Progenitor cell of endocrine pancreas (in vitro differentiated cells): ENCODE measurements around the gene LRP1B. TPM values are rescaled to one million over a fixed set of nuclear protein-coding genes. Genes with fewer than 3 reads are reported as not detected.

Experiments
- DNase-seq: peaks from one replicate; pipeline ENCODE4 v3.0.0; 2021; ENCODE audit warnings: low spot score; ENCODE audit not compliant: unreplicated experiment
- H3K27ac Mint-ChIP-seq: 2 replicates; pipeline ENCODE4 v1.8.0; 2021; ENCODE audit warnings: mild to moderate bottlenecking, moderate library complexity, mixed read lengths
- H3K27me3 Mint-ChIP-seq: 2 replicates; pipeline ENCODE4 v1.8.0; 2021; ENCODE audit warnings: mixed read lengths
- H3K36me3 Mint-ChIP-seq: 2 replicates; pipeline ENCODE4 v1.8.0; 2022; ENCODE audit warnings: mixed read lengths; ENCODE audit not compliant: insufficient read depth
- H3K4me1 Mint-ChIP-seq: 2 replicates; pipeline ENCODE4 v1.8.0; 2021; ENCODE audit warnings: low read depth, mixed read lengths
- H3K4me3 Mint-ChIP-seq: 2 replicates; pipeline ENCODE4 v1.8.0; 2021; ENCODE audit warnings: low read depth, mild to moderate bottlenecking, moderate library complexity, mixed read lengths
- H3K9me3 Mint-ChIP-seq: 2 replicates; pipeline ENCODE4 v1.8.0; 2021; ENCODE audit warnings: low read depth, mixed read lengths
- total RNA-seq: library from RNA; stranded (reverse); gene quantifications from 2 replicates; pipeline ENCODE4 v1.2.1, GENCODE V29; 2021
- TF ChIP-seq, protein P1 (sequence below): fragments of 200-600 bp; sonication (generic); IDR thresholded peaks from one replicate; pipeline ENCODE4 v1.5.0; 2021; ENCODE audit warnings: antibody characterized with exemption, mild to moderate bottlenecking; ENCODE audit not compliant: unreplicated experiment

The LRP1B gene
- total RNA-seq, 1 donor from 2014 or later = 0.57 TPM

GRCh38 chr2:141348481-141348880, 782.3 kb downstream of the LRP1B start:
- H3K27me3 Mint-ChIP-seq = no peaks in the 10 kb centered on the region
- DNase-seq = no peak
- TF ChIP-seq, protein P1, sequence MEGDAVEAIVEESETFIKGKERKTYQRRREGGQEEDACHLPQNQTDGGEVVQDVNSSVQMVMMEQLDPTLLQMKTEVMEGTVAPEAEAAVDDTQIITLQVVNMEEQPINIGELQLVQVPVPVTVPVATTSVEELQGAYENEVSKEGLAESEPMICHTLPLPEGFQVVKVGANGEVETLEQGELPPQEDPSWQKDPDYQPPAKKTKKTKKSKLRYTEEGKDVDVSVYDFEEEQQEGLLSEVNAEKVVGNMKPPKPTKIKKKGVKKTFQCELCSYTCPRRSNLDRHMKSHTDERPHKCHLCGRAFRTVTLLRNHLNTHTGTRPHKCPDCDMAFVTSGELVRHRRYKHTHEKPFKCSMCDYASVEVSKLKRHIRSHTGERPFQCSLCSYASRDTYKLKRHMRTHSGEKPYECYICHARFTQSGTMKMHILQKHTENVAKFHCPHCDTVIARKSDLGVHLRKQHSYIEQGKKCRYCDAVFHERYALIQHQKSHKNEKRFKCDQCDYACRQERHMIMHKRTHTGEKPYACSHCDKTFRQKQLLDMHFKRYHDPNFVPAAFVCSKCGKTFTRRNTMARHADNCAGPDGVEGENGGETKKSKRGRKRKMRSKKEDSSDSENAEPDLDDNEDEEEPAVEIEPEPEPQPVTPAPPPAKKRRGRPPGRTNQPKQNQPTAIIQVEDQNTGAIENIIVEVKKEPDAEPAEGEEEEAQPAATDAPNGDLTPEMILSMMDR = no peak
- H3K36me3 Mint-ChIP-seq = no peaks in the 10 kb centered on the region
- peaks cover 5% of the 10 kb centered on the region for H3K9me3 Mint-ChIP-seq
- no peaks in the 10 kb centered on the region for H3K4me1 Mint-ChIP-seq
- no peak overlapping the region for H3K27ac Mint-ChIP-seq
- H3K4me3 Mint-ChIP-seq = no peak overlapping the region

- Mint-ChIP-seq H3K4me3 (no peak overlapping the region), H3K27me3 (no peaks in the 10 kb centered on the region), H3K9me3 (no peaks in the 10 kb centered on the region), H3K4me1 (no peaks in the 10 kb centered on the region), H3K36me3 (no peaks in the 10 kb centered on the region), H3K27ac (no peak overlapping the region)
- TF ChIP-seq, protein P1 = no peak
- DNase-seq = no peak
Observed at GRCh38 chr2:141341444-141341843, 789.4 kb downstream of the LRP1B start.

DNA sequence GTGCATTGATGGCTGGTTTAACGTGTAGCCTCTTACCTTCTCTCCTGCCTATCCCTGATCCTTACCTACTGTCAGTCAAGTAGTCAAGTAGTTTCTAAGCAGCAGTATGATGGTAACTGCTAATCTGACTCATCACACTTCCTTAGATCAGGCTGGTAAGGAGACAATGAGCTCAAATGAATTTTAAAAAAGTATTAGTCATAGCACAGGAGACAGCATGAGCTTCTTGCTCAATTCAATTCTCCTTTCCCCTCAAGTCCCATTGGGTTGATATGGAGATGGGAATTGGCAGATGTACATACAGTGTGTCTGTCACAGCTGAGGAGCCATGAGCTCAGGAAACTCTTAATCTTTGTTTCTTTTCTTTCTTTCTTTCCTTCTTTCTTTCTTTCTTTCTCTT, 799.7 kb downstream of the LRP1B start:
- H3K36me3 Mint-ChIP-seq = no peaks in the 10 kb centered on the region
- H3K4me3 Mint-ChIP-seq = no peak overlapping the region
- no peak for DNase-seq
- H3K4me1 Mint-ChIP-seq = no peaks in the 10 kb centered on the region
- H3K27ac Mint-ChIP-seq = no peak overlapping the region
- H3K27me3 Mint-ChIP-seq = no peaks in the 10 kb centered on the region
- TF ChIP-seq, protein P1 = no peak
- no peaks in the 10 kb centered on the region for H3K9me3 Mint-ChIP-seq

- no peaks in the 10 kb centered on the region for H3K4me1 Mint-ChIP-seq
- no peak overlapping the region for H3K27ac Mint-ChIP-seq
- no peaks in the 10 kb centered on the region for H3K36me3 Mint-ChIP-seq
- no peak overlapping the region for H3K4me3 Mint-ChIP-seq
- DNase-seq = no peak
- no peaks in the 10 kb centered on the region for H3K9me3 Mint-ChIP-seq
- TF ChIP-seq, protein P1 = no peak
- no peaks in the 10 kb centered on the region for H3K27me3 Mint-ChIP-seq
Observed at GRCh38 chr2:141329964-141330363, 800.9 kb downstream of the LRP1B start.

DNA sequence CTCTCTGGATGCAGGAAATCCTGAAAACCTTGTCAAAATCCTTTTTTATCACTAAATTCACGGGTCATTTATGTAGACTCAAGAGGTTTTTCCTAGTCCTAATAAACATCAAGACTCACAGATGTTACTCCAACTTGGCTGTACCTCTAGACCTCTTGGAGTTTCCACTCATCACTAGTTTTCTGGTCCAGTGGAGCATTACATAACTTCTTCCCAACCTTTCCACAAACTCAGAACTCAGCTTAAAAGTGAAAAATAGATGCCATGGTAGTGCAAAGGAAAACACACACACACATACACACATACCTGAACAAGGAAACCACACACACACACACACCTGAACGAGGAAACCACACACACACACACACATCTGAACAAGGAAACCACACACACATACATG, 807.2 kb downstream of the LRP1B start:
- no peaks in the 10 kb centered on the region for H3K36me3 Mint-ChIP-seq
- TF ChIP-seq, protein P1 = no peak
- no peaks in the 10 kb centered on the region for H3K27me3 Mint-ChIP-seq
- H3K4me1 Mint-ChIP-seq = no peaks in the 10 kb centered on the region
- DNase-seq = no peak
- H3K4me3 Mint-ChIP-seq = no peak overlapping the region
- no peaks in the 10 kb centered on the region for H3K9me3 Mint-ChIP-seq
- H3K27ac Mint-ChIP-seq = no peak overlapping the region
